ENCODE data around the gene TTC28. TPM values are rescaled to one million over a fixed set of nuclear protein-coding genes. Genes with fewer than 3 reads are reported as not detected.
"Not testable (repeated sequence)": the region's sequence is repeated elsewhere in the genome, so short reads cannot be mapped to it uniquely, and the experiment has no call there.

Gene TTC28
- total and polyA plus RNA-seq, 7 donors, result 0.23 to 102 (median 46.1) TPM

DNA sequence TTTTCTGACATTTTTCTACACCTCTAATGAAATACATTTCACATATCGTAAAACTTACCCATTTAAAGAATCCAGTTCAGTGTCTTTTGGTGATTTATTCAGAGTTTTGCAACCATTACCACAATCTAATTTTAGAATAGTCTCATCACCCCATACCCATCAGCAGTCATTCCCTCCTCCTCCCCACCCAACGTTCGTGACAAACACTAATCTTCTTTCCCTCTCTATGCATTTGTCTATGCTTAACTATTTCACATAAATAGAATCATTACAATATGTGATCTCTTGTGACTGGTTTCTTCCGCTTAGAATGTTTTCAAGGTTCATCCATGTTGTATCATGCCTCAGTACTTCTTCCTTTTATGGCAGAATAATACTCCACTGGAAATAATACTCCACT, 9.5 kb downstream of the TTC28 start:
- Histone ChIP-seq H3K27ac (no peak overlapping the region), H3K9me3 (no peaks in the 10 kb centered on the region), H3K4me1 (no peaks in the 10 kb centered on the region), H3K36me3 (no peaks in the 10 kb centered on the region), H3K27me3 (no peaks in the 10 kb centered on the region), H3K4me3 (no peak overlapping the region)
- intact Hi-C loops (cut with DNase I), result no loop called here
- TF ChIP-seq POLR2AphosphoS5 (IDR thresholded peaks at IDR 0.05) (no peak), POLR2A (IDR thresholded peaks at IDR 0.05) (no peak), EP300 (IDR thresholded peaks at IDR 0.05) (no peak)
- TF ChIP-seq, protein P1, sequence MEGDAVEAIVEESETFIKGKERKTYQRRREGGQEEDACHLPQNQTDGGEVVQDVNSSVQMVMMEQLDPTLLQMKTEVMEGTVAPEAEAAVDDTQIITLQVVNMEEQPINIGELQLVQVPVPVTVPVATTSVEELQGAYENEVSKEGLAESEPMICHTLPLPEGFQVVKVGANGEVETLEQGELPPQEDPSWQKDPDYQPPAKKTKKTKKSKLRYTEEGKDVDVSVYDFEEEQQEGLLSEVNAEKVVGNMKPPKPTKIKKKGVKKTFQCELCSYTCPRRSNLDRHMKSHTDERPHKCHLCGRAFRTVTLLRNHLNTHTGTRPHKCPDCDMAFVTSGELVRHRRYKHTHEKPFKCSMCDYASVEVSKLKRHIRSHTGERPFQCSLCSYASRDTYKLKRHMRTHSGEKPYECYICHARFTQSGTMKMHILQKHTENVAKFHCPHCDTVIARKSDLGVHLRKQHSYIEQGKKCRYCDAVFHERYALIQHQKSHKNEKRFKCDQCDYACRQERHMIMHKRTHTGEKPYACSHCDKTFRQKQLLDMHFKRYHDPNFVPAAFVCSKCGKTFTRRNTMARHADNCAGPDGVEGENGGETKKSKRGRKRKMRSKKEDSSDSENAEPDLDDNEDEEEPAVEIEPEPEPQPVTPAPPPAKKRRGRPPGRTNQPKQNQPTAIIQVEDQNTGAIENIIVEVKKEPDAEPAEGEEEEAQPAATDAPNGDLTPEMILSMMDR (IDR thresholded peaks at IDR 0.05), result no peak
- 78 to 91% methylated on average over 4 of the region's 4 CpGs for WGBS, 2 donors
- DNase-seq, result no peak

DNA sequence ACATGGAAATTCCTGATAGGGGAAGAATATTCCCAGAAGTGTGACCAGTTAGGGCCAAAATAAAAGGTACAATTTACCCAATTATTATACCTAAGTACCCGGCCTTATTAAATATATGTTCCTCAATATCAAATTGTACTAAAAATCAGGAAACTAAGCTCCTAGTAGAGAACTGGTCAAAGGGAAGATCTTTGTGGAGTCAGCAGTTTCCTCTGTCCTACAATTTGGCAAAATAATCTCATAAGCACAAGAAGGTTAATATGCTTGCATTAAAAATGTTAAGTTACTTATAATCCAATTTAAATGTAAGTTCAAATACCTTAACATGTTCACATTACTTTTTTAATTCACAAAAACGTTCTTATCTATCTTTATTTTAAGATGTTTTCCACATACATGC, 10.3 kb downstream of the TTC28 start:
- no peaks in the 10 kb centered on the region for H3K9me3 ChIP-seq
- intact Hi-C loops (cut with DNase I), result no loop called here
- TF ChIP-seq POLR2A (IDR thresholded peaks at IDR 0.05), result no peak
- no peak for TF ChIP-seq POLR2AphosphoS5 (IDR thresholded peaks at IDR 0.05)
- TF ChIP-seq, protein P1 (IDR thresholded peaks at IDR 0.05), result no peak
- no peak for TF ChIP-seq EP300 (IDR thresholded peaks at IDR 0.05)
- DNase-seq, result no peak
- no peaks in the 10 kb centered on the region for H3K27me3 ChIP-seq
- 56 to 77% methylated on average over 2 of the region's 2 CpGs for WGBS, 2 donors
- no peak overlapping the region for H3K4me3 ChIP-seq
- no peak overlapping the region for H3K27ac ChIP-seq
- H3K36me3 ChIP-seq, result no peaks in the 10 kb centered on the region
- no peaks in the 10 kb centered on the region for H3K4me1 ChIP-seq

DNA sequence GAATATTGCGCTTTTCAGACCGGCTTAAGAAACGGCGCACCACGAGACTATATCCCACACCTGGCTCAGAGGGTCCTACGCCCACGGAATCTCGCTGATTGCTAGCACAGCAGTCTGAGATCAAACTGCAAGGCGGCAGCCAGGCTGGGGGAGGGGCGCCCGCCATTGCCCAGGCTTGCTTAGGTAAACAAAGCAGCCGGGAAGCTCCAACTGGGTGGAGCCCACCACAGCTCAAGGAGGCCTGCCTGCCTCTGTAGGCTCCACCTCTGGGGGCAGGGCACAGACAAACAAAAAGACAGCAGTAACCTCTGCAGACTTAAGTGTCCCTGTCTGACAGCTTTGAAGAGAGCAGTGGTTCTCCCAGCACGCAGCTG, 16.1 kb downstream of the TTC28 start:
- H3K4me1 ChIP-seq; H3K9me3 ChIP-seq; H3K36me3 ChIP-seq; H3K27me3 ChIP-seq; H3K27ac ChIP-seq; H3K4me3 ChIP-seq; DNase-seq; intact Hi-C loops (cut with DNase I): not testable (repeated sequence)
- WGBS, 2 donors, result 0% methylated on average over 5 of the region's 13 CpGs; no CpG with 5 or more reads in 1 of the 2 donors

DNA sequence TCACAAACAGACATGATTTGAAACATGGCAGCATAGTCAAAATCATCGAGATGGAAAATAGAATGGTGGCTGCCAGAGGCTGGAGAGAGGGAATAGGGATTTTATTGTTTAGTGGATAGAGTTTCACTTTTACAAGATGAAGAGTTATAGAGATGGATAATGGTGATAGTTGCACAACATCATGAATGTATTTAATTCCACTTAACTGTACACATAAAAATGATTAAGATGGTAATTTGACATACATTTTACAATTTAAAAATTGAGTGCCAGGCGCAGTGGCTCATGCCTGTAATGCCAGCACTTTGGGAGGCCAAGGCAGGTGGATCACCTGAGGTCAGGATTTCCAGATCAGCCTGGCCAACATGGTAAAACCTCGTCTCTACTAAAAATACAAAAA, 21.2 kb downstream of the TTC28 start:
- TF ChIP-seq EP300 (IDR thresholded peaks at IDR 0.05) (no peak), POLR2AphosphoS5 (IDR thresholded peaks at IDR 0.05) (no peak), POLR2A (IDR thresholded peaks at IDR 0.05) (no peak)
- TF ChIP-seq, protein P1 (IDR thresholded peaks at IDR 0.05), result no peak
- H3K27me3 ChIP-seq, result no peaks in the 10 kb centered on the region
- no peaks in the 10 kb centered on the region for H3K9me3 ChIP-seq
- no peaks in the 10 kb centered on the region for H3K4me1 ChIP-seq
- intact Hi-C loops (cut with DNase I), result no loop called here
- 86 to 90% methylated on average over 3 of the region's 3 CpGs for WGBS, 2 donors
- H3K4me3 ChIP-seq, result no peak overlapping the region
- no peak for DNase-seq
- H3K27ac ChIP-seq, result no peak overlapping the region
- H3K36me3 ChIP-seq, result no peaks in the 10 kb centered on the region

DNA sequence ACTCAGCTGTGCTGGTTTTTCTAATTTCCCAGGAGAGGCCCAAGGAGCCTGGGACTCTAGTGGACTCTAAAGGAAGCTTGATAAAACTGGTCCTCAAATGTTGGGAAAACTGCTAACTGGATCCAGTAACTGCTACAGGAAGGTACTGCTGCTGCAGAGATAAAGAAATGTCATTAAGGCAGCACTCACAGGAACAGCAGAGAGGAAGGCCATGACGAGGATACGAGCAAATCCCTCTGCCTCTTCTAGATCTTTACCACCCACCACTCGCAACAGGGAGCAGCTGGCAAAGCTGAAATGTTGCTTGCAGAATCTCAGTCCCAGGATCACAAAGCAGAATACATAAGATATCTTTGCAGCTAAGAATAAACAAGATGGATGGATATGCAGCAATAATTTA, 23.5 kb downstream of the TTC28 start:
- H3K27ac ChIP-seq, result no peak overlapping the region
- TF ChIP-seq EP300 (IDR thresholded peaks at IDR 0.05) (no peak), POLR2AphosphoS5 (IDR thresholded peaks at IDR 0.05) (no peak), POLR2A (IDR thresholded peaks at IDR 0.05) (no peak)
- TF ChIP-seq, protein P1 (IDR thresholded peaks at IDR 0.05), result no peak
- WGBS, 2 donors, result 86 to 93% methylated on average over 3 of the region's 3 CpGs
- no peak for DNase-seq
- no peaks in the 10 kb centered on the region for H3K27me3 ChIP-seq
- intact Hi-C loops (cut with DNase I), result no loop called here
- H3K36me3 ChIP-seq, result no peaks in the 10 kb centered on the region
- H3K9me3 ChIP-seq, result no peaks in the 10 kb centered on the region
- no peak overlapping the region for H3K4me3 ChIP-seq
- no peaks in the 10 kb centered on the region for H3K4me1 ChIP-seq

All from sigmoid colon (tissue), 7 donors.